GM10266 (cell line): Measurements from ENCODE around the gene POLN.

Source experiments
- DNase-seq: peaks from one replicate; pipeline ENCODE4 v3.0.0; 2012; ENCODE audit errors: extremely low spot score
- CTCF ChIP-seq: IDR thresholded peaks from 2 replicates; pipeline ENCODE4 v1.5.1; 2012; ENCODE audit warnings: mild to moderate bottlenecking, low read depth; ENCODE audit not compliant: control insufficient read depth, insufficient read depth; ENCODE audit errors: missing control alignments

POLN gene

GRCh38 chr4:2103127-2103842 lies 138.6 kb downstream of the POLN start:
- no peak for DNase-seq
- TF ChIP-seq CTCF: no peak

DNA sequence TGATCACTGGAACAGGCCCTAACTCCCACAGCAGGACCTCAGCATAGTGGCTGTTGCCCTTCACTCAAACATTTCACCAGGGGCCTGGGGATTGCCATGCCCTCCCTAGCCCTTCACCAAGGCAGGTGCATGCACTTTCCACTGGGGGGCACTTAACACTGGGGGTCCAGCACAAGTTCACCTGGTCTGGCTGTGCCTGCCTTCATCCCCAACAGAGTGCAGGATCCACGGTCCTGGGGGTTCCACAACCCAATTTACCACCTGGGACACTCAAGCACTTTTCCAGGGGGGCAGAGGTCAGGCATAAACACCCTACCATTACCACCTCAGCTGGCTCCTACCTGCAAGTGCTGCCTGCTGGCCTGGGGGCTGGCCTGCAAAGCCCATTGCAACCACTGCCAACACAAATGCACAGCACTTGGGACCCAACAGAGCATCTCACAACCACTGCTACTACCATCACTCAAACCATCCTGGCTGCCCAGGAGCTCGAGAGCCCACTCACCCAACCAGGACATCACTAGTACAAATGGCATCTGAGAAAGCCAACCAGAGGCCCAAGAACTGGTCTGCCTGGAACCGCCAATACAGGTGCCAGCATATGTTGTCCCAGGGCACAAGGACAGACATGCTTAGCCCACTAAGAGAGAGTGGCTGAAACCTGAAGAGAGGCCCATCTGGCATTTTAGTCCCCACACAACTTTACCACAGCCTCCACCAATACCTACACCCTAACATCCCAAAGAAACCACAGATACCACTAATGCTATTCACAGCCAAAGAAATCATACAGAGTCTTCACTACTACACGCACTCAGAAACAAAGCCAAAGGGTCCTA lies 139.7 kb downstream of the POLN start:
- no peak for TF ChIP-seq CTCF
- no peak for DNase-seq

DNA sequence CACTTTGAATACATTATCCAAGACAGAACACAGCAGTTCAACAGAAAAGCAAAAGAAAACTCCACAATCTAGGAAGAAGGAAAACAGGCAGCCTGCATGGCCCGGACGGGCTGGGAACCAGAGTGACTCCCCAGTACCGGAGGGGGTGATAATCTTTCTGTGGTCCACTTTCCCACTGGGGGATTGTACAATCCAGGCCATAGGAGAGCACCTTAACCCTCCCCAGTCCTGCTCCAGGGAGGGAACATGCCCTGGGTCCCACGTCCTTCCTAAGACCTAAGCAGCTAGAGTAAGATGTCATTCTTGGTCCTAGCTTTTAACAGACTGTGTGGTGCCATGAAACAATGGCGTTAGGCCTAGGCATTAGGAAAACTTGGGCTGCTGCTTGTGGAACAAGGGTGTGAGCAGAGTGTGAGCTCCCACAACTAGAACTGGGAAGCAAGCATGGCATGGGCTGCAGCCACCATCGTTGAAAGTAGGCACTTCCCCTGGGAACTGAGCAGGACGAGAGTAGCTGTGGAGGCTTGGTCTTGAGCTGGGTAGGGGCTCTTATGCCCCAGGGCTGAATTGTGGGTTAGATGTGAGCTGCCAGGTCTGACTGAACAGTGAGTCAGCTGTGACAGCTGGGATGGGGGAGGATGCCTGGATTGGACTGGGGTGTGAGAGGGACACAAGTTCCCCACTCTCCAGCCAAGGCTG lies 140.4 kb downstream of the POLN start:
- TF ChIP-seq CTCF: no peak
- no peak for DNase-seq

- TF ChIP-seq CTCF: no peak
- DNase-seq: no peak
Observed at GRCh38 chr4:2096073-2096609, 145.8 kb downstream of the POLN start.

GRCh38 chr4:2095236-2096072 lies 146.5 kb downstream of the POLN start:
- no peak for TF ChIP-seq CTCF
- no peak for DNase-seq

GRCh38 chr4:2094545-2094944 lies 147.4 kb downstream of the POLN start:
- DNase-seq: no peak
- TF ChIP-seq CTCF: no peak
